T-helper 1 cell treated with Interleukin-12 subunit alpha and Interleukin-12 subunit beta and Interleukin-4 antibody, amounts not matched to agents 30 ng/mL and 1 ng/mL, for 36 hours (primary cell): ENCODE results near the gene USP6NL. TPM values are rescaled to one million over a fixed set of nuclear protein-coding genes. Genes with fewer than 3 reads are reported as not detected.

Source experiments
- intact Hi-C: fragments of 100-400 bp; cut with micrococcal nuclease; formaldehyde crosslinking; loops from one replicate; pipeline ENCODE4 v1.15.1; 2024
- total RNA-seq: library from RNA; stranded (reverse); gene quantifications from 2 replicates; pipeline ENCODE4 v1.2.3, GENCODE V29; 2022

USP6NL gene
- total RNA-seq, 1 donor from 2014 or later, result 0.56 TPM

DNA sequence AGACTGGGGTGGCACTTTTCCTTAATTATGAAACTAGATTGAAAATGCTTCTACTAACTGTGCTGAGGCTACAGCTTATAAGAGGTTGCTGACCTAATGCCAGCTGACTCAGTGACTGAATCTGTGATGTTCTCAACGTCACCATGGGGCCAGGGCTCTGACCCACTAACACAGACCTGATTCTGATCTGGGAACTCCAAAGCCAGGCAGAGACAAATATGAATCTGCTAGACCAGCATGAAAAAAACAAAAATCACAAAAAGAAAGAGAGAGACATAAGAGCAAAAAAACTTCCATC lies 16.1 kb downstream of the USP6NL start:
- intact Hi-C loops, result no loop called here

DNA sequence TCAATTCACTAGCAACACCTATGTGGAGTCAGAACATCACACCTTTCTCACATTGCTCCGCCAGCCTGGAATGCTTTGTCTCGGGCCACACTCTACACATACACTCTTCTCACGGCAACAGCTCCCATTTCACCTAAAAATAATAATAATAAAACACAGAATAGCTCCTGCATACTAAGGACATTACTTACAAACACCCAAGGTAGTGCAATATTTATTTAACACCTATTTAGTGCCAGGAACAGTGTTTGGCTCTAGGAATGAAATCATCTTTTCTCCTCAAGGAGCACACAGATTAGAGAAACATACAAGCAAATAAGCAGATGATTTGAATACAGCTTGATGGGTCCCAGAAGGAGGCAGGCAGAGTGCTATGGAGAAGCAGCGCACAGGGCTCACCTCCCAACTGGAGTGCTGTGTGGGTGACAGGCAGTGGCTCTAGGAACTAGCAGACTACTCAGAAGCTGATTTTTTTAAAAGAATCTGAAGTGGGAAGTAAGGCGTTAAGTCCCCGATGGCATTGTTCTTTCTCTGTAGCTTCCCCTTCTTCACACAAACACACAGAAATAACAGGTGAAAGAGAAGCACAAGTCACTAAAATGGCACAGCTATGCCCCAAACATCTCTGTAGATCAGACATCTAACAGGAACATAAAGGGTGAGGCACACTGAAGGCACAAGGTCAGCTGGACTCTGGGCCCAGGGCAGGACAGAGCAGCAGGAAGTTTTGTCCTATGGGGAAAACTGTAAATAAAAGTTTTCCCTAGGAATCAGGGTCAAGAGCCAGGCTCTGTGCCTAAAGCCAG lies 16.7 kb downstream of the USP6NL start:
- intact Hi-C loops, result no loop called here

DNA sequence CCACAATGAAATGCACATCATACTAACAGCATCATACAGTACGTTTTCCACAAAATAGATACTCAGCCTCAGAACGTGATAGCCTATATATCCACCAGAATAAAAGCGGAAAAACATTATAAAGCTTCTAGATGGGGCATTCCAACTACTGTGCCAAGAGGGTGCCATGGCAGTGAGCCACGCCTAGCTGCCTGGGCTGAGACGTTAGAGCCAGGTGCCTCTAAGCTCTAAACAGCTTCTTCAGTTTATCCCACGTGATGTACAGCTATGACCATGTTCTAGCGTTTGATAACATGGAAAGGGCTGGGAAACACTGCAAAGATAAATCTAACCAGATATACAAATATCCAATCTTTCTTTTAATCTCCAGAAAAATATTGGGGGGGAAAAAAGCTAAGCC lies 17.8 kb downstream of the USP6NL start:
- intact Hi-C loops, result no loop called here

DNA sequence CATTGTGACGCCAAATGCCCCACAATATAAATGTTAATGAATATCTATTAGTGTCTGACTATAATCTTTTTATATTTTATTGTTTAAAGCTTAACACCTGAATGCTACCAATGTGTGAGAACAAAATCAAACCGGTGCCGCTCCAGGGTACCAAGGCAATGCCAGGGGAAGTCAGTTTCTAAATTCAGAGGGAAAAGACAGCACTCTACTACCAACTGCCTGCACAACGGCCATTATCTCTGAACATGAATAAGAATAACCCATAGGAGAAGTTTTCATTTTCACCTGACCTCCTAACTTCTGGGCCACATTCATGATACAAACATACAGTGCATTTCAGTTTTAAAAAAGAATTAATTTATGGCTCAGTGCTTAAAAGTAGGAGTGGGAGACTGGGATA lies 21.7 kb downstream of the USP6NL start:
- intact Hi-C loops, result no loop called here

DNA sequence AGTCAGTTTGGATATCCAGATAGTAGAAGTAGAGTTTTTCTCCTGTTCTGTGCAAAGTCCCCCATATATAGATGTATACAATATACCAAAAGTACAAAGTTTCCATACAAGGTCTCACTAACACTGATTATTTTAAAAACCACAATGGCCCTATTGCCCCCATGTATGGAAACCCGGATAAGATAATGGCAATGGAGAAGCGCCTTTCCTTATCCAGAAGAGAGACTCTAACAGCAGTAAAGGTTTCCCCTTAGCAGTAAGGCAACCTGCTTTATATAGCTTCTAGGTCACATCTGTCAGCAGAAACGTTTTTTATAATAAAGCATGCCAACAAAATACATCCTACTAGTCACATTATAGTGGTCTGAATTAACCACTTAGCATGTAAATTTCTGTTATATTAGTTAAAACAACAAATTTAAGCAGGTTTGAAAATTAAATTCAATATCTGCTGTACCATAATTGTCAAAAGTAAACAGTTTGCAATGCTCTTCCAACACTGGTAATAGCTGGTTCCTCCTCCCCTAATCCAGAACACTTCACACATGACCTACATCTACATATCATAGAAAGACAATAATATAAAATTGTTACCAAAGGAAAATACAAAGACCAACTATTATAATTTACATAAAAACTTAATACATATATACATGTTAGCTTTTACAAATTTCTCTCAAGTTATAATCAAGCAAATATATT lies 22.4 kb downstream of the USP6NL start:
- intact Hi-C loops, result no loop called here

DNA sequence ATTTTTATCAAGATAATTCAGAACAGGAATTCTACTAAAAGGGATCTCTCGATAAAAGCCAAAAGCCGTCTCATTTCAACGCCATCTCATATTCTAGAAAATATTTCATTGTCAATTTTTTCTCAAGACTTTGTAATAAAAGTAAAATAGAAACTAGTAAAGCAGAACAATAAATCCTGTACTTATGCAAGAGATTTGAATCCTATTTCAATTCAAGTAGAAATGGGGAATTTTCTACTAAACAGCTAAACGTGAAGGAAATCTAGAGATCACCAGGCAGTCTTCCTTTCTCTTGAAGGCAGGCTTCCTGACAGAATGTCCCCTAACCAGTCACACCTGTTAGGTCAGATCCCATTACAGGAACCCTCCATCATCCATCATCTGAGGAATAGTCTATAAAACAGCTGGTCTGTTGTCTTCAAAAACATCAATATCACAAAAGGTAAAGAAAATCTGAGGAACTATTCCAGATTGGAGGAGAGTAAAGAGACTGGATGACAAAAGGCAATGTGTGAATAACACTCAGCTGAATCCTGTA lies 23.7 kb downstream of the USP6NL start:
- intact Hi-C loops, result no loop called here

DNA sequence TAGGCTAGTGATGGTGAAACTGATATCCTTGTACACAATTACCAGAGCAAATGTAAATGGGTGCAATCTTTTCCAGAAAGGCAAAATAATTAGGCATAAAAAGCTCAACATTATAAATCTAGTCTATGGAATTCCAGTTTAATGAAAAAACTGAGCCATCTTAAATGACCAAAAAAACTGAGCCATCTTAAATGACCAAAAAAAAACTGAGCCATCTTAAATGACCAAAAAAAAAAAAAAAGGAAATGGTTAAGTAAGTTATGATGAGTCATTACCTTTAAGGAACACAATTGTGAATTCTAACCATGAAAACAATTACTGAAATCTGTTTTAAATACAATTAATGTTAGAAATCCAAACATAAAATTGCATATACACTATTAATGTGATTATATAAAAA lies 25.3 kb downstream of the USP6NL start:
- intact Hi-C loops, result no loop called here

DNA sequence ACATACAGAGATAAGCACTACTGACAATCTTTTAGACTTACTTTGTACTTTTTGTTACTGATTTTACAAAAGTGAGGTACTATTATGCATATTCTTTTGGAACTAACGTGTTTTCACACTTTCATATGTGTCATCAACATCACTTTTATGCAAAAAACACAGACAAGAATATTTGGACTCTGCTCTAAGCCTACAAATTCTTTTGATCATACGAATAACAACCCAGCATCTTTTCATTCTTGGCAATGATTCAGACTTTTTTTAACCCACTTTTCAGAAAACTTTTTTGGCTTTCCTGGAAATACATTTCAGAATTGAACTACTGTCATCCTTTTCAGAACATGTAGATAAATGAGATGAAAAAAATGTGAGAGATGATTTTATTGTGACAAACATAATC lies 30.2 kb downstream of the USP6NL start:
- intact Hi-C loops, result no loop called here

DNA sequence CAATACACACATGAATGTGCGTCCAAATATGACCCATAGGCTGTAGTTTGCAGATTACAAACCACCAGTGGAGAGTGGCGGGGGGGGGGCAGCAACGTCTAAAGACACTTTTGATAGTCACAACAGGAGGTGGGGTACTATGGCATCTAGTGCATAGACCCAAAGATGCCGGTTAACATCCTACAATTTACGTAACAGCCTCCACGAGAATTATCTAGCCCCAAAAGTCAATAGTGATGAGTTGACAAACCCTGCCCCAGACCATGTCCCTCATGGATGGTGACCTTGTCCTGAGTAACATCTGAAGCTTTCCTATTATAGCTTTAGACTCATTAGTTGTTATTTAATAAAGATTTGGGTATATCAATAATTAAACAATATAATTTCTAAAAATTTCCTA lies 31.6 kb downstream of the USP6NL start:
- intact Hi-C loops, result no loop called here

DNA sequence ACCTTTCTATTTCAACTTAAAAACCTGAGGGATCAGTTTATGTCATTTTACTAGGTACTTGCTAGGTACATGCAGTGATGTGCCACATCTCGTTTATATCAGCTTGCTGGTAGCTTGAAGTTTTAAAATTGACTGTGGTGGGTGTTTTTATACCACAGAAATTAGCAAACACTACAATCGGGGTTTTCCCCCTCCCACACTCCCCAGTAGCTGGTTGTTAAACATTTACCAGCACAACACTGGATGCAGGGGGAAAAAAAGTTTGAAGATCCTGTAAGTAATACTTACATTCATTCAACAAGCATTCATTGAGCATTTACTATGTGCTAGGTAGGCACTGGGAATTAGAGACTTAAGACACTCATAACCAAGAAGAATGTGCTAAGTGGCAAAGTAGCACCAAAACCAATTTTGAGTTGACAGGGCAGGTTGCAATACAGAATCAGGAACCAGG lies 32.6 kb downstream of the USP6NL start:
- intact Hi-C loops, result no loop called here

DNA sequence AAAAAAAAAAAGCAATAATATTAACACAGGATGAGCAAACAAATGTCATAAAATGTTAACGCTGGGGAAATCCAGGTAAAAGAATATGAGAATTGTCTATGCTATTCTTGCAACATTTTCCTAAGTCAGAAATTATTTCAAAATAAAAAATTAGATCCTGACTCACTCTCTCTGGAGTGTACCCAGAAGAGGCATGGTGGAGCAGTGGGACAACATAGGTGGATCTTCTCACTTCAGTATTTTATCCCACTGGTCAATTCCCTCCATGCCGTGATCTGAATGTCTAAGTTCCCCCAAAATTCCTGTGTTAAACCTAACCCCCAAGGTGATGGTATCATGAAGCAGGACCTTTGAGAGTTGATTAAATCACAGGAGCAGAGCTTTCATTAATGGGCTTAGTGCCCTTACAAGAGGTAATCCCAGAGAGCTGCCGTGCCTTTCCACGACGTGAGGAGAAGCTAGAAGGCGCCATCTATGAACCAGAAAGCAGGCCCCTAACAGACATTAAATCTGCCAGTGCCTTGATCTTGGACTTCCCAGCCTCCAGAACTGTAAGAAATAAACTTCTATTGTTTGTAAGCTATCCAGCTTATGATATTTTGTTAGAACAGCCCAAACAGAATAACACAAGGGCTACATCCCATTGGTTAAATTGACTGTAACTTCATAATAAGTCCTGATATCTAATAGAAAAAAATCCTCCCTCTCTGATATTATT lies 35.2 kb downstream of the USP6NL start:
- intact Hi-C loops, result no loop called here

DNA sequence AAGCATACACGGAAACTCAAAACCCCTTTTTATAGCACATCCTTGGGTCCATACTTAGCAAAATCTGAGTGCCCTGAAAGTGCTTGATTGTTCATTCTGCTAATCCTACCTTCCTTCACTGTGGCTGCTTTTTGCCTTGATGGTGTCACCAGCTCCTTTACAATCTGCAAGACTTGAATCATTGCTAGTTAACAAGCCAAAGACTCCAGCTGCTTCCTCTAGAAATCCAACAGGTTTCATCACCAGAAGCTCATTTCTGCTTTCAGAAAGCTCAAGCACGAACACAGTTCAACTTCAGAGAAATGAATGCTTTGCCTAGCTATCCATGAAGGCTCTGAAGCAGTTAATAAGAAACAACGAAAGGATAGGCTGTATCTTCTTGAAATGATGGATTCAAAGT lies 38.0 kb downstream of the USP6NL start:
- intact Hi-C loops, result no loop called here

DNA sequence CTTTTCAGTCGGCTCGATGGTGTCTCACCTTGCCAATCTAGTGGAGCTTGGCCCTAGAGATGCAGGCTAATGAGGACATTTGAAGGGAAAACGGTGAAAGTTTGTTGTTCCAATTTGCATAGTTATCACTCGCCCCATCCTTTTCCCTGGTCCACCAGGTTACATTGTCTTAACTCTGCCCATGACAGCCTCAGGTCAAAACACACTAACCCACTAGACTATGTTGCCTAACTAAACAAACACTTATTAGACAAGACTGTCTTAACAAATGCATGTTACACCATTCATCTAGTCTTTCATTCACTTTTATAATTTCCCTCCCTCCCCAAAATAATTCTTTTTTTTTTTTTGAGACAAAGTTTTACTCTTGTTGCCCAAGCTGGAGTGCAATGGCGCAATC lies 40.7 kb downstream of the USP6NL start:
- intact Hi-C loops, result no loop called here

DNA sequence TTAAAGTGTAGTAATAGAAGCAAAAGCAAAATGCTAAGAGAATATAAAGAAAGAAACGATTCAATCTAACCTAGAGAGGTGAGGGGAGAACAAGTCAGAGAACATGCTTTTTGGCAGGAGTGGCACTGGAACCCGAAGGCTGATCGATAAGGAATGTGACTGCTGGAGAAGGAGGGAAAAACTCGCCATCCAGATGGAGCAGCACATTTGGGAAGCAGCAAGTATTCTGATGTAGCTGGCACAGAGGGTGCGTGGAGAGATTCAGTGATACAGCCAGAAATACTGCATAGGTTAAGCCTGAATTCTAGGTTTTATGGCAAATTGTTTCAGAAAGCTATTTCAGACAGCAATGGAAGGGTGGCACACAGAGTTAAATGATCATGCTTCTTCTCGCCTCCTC lies 42.0 kb downstream of the USP6NL start:
- intact Hi-C loops, result no loop called here

DNA sequence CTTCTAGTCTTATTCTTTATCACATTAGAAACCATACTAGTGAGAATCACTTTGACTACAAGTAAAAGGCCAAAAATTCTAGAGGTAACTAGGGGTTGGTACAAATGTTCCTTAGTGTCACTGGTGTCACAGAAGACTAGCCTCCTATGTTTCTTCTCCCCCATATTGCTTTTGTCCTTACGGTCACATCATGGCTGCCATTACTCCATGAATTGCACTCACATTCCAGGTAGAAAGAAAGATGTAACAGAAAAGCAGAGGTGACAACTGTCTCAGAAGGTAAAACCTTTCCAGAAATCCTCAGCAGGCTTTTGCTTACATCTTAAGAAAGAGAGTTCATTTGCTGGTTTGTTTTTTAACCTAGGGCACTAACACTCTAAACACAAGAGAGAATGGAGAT lies 42.9 kb downstream of the USP6NL start:
- intact Hi-C loops, result no loop called here

DNA sequence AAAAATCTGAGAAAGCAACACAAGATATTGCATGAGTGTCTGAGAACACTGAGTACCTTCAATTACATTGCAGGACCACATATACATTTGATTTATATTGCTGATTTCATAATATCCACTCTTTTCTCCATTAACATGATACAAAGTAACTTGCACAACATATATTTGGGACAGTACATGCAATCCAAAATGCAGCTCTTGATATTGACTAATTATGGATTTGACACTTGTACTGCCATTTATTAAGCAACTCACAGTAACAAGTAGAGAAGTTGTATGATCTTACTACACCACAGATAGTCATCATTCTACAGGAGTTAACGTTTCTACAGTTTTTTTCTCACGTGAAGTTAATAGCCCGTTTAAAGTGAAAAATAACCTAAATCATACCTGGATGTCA lies 46.7 kb downstream of the USP6NL start:
- intact Hi-C loops, result no loop called here

DNA sequence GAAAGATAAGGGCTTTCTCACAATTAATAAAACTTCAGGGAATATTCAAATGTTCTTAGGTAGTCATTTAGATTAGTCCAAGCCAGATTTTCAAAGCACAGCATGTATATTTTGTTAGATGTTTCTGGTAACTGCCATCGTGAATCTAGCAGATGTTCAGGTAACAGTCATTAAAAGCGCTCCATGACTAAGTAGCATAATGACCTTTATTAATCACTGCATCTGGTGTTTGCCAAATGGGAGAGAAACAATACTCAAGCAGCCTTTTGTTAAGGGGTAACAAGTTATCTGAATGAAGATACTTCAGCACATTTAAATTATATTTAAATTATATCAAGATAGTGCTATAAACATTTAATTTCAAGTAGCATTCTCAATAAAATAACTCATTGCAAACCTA lies 47.5 kb downstream of the USP6NL start:
- intact Hi-C loops, result no loop called here

DNA sequence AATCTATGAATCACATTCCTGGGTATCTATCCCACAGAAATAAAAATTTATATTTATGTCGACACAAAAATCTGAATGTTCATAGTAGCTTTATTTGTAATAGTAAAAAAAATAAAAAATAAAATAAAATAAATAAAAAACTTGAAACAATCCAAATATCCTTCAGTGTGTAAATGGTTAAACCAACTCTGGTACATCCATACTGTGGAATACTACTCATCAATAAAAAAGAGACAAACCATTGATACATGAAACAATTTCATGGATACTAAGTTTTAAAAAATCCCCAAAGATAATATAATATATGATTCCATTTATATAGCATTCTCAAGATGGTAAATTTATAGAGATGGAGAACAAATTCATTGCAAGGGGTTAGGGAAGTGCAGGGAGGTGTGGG lies 48.6 kb downstream of the USP6NL start:
- intact Hi-C loops, result no loop called here

DNA sequence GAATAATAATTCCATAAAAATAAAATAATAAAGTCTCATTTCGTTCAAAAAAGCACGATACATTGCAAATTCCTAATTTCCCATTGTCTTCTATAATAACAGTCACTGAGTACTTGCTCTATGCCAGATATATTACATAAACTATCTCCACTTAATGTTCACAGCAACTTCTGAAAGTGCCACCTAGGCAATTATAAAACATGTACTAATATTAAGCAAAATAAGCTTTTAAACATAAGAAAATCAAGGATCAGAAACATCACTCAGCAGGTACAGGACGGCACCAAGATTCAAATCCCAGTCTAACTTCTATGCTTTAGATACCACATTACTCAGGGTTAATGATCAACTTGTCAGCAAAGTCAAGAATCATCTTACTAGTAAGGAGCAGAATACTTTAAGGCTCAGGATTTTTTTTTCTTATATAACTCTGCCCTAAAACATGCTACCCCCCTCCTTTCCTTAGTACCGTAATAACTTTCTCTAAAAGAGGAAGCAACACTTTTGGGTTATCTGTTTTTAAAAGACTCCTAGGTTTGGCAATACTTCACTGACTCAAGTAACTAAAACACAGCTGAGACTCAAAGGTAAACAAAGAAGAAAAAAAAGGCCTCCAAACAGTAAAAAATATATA lies 51.3 kb downstream of the USP6NL start:
- intact Hi-C loops, result no loop called here

DNA sequence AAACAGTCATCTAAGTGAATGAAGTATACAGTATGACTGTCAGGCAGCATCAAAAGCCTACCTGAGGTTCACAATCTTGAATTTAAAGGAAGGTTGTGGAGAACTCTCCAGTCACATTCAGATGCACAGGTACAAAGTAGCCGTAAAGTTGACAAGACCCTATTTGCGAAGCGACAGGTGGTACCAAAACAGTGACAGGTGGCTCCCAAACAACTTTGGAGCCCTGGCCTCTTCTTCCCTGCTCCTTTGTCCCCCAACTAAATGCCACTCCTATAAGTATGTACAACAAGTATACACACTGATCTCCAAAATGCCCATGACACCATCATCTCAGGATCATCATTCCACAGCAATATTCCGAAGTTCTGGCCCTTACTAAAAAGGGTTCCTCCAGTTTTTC lies 53.5 kb downstream of the USP6NL start:
- intact Hi-C loops, result no loop called here

DNA sequence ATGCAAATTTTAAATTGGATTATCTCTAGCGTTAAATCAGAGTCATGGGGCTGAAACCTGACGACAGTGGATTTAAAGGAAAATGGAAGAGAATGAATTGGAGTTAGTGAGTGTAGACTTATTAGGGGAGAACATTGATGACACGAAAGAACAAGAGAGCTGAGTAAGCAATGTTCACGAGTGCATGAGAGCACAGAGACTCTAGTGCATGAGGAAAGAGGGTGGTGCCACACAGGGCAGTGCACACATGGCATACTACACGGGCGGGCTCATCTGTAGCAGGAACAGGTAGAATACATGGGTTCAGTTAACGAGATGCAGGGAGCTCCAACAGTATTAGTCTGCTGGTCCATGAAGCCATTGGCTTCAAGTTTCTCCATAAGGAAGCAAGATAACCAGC lies 53.9 kb downstream of the USP6NL start:
- intact Hi-C loops, result no loop called here

DNA sequence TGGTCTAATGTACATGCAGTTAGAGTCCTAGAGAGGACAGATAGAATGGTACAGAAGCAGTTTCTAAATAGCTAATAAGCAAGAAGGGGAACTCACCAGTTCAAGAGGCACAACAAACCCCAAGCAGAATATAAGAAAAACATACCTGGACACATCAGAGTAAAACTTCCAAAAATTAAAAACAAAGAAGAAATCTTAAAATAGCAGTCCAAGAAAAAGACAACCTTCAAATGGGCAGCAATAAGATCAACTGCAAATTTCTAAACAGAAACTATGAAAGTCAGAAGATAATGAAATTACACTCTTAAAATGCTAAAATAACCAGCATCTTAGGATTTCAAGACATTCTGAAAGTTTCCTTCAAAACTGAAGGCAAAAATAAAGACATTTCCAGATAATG lies 55.9 kb downstream of the USP6NL start:
- intact Hi-C loops, result no loop called here
